ENCODE results near the gene GNG7.
"Not testable (repeated sequence)": the region's sequence is repeated elsewhere in the genome, so short reads cannot be mapped to it uniquely, and the experiment has no call there.

Gene GNG7

GRCh38 chr19:2582984-2583956, 119.2 kb downstream of the GNG7 start:
- Histone ChIP-seq H3K27ac (ENCODE audit: poor library complexity, severe bottlenecking) (no peak overlapping the region), H3K9me3 (ENCODE audit: severe bottlenecking) (peaks cover 7% of the 10 kb centered on the region), H3K4me1 (ENCODE audit: insufficient read depth, poor library complexity, severe bottlenecking) (peaks cover 5% of the 10 kb centered on the region), H3K36me3 (ENCODE audit: low read depth) (no peaks in the 10 kb centered on the region), H3K27me3 (ENCODE audit: insufficient read depth, poor library complexity, severe bottlenecking) (no peaks in the 10 kb centered on the region), H3K4me3 (ENCODE audit: severe bottlenecking) (no peak overlapping the region)
- ATAC-seq (ENCODE audit: low read depth) (no peak), DNase-seq (ENCODE audit: low spot score) (no peak)
- TF ChIP-seq CTCF (IDR thresholded peaks at IDR 0.05; ENCODE audit: poor library complexity, severe bottlenecking), result no peak

GRCh38 chr19:2580396-2580795, 122.1 kb downstream of the GNG7 start:
- not testable (repeated sequence) for H3K4me1 ChIP-seq (ENCODE audit: insufficient read depth, poor library complexity, severe bottlenecking); H3K9me3 ChIP-seq (ENCODE audit: severe bottlenecking); H3K4me3 ChIP-seq (ENCODE audit: severe bottlenecking); H3K27ac ChIP-seq (ENCODE audit: poor library complexity, severe bottlenecking); H3K27me3 ChIP-seq (ENCODE audit: insufficient read depth, poor library complexity, severe bottlenecking); ATAC-seq (ENCODE audit: low read depth); H3K36me3 ChIP-seq (ENCODE audit: low read depth); DNase-seq (ENCODE audit: low spot score)

GRCh38 chr19:2579678-2580280, 122.7 kb downstream of the GNG7 start:
- H3K27ac ChIP-seq (ENCODE audit: poor library complexity, severe bottlenecking), result peak overlapping the region; percentile 82
- H3K4me3 ChIP-seq (ENCODE audit: severe bottlenecking), result no peak overlapping the region

GRCh38 chr19:2578901-2579677, 123.4 kb downstream of the GNG7 start:
- Histone ChIP-seq H3K4me1 (ENCODE audit: insufficient read depth, poor library complexity, severe bottlenecking) (peaks cover 10% of the 10 kb centered on the region), H3K36me3 (ENCODE audit: low read depth) (no peaks in the 10 kb centered on the region), H3K27me3 (ENCODE audit: insufficient read depth, poor library complexity, severe bottlenecking) (no peaks in the 10 kb centered on the region), H3K4me3 (ENCODE audit: severe bottlenecking) (peak overlapping the region; percentile 26), H3K9me3 (ENCODE audit: severe bottlenecking) (peaks cover 7% of the 10 kb centered on the region), H3K27ac (ENCODE audit: poor library complexity, severe bottlenecking) (peak overlapping the region; percentile 82)
- DNase-seq (ENCODE audit: low spot score) (no peak), ATAC-seq (ENCODE audit: low read depth) (peak; percentile 92)
- peak; percentile 90 for TF ChIP-seq CTCF (IDR thresholded peaks at IDR 0.05; ENCODE audit: poor library complexity, severe bottlenecking)

More at GRCh38 chr19:2579678-2580280, 122.7 kb downstream of the GNG7 start:
- ATAC-seq (ENCODE audit: low read depth) (no peak), DNase-seq (ENCODE audit: low spot score) (no peak)
- H3K4me1 ChIP-seq (ENCODE audit: insufficient read depth, poor library complexity, severe bottlenecking), result peaks cover 10% of the 10 kb centered on the region
- peaks cover 7% of the 10 kb centered on the region for H3K9me3 ChIP-seq (ENCODE audit: severe bottlenecking)
- H3K36me3 ChIP-seq (ENCODE audit: low read depth), result no peaks in the 10 kb centered on the region
- H3K27me3 ChIP-seq (ENCODE audit: insufficient read depth, poor library complexity, severe bottlenecking), result no peaks in the 10 kb centered on the region
- TF ChIP-seq CTCF (IDR thresholded peaks at IDR 0.05; ENCODE audit: poor library complexity, severe bottlenecking), result peak; percentile 63

- H3K9me3 ChIP-seq (ENCODE audit: severe bottlenecking), result peaks cover 7% of the 10 kb centered on the region
- no peak for DNase-seq (ENCODE audit: low spot score)
- H3K36me3 ChIP-seq (ENCODE audit: low read depth), result no peaks in the 10 kb centered on the region
- H3K4me1 ChIP-seq (ENCODE audit: insufficient read depth, poor library complexity, severe bottlenecking), result peaks cover 10% of the 10 kb centered on the region
- no peaks in the 10 kb centered on the region for H3K27me3 ChIP-seq (ENCODE audit: insufficient read depth, poor library complexity, severe bottlenecking)
- peak; percentile 46; the same call in 2 of the 3 replicates for ATAC-seq (ENCODE audit: low read depth)
- TF ChIP-seq CTCF (IDR thresholded peaks at IDR 0.05; ENCODE audit: poor library complexity, severe bottlenecking), result no peak
- H3K4me3 ChIP-seq (ENCODE audit: severe bottlenecking), result peak overlapping the region; percentile 26
- H3K27ac ChIP-seq (ENCODE audit: poor library complexity, severe bottlenecking), result peak overlapping the region; percentile 82
Measured at GRCh38 chr19:2578391-2578890, 124.1 kb downstream of the GNG7 start.
